Transverse colon (tissue), 4 donors: ENCODE measurements around the gene RCSD1. TPM values are rescaled to one million over a fixed set of nuclear protein-coding genes. Genes with fewer than 3 reads are reported as not detected.

Experiments used
- DNase-seq: peaks from one replicate; pipeline ENCODE4 v3.0.0-alpha.2; 2019
- H3K27ac ChIP-seq, 4 donors: fragments of 200-600 bp; sonication (generic); 2 replicates each; pipeline ENCODE4 v1.5.1; 2016 to 2018; ENCODE audit warnings: inconsistent platforms in 4 of 4
- H3K27me3 ChIP-seq: fragments of 200-600 bp; sonication (generic); 2 replicates; pipeline ENCODE4 v1.5.1; 2017; ENCODE audit warnings: inconsistent platforms
- H3K36me3 ChIP-seq, 4 donors: fragments of 200-600 bp; sonication (generic); 2 replicates each; pipeline ENCODE4 v1.5.1; 2017 to 2019; ENCODE audit warnings: inconsistent platforms in 4 of 4
- H3K4me1 ChIP-seq, 4 donors: fragments of 200-600 bp; sonication (generic); 2 replicates each; pipeline ENCODE4 v1.5.1; 2017 to 2020; ENCODE audit warnings: inconsistent platforms in 4 of 4
- H3K4me3 ChIP-seq, 4 donors: fragments of 200-600 bp; sonication (generic); 1 replicate in 1 of 4; 2 replicates in 3 of 4; pipeline versions ENCODE4 v1.5.1 to v1.6.1; 2017 to 2019; ENCODE audit warnings: inconsistent platforms in 4 of 4
- H3K9me3 ChIP-seq, 2 donors: fragments of 200-600 bp; sonication (generic); 2 replicates each; pipeline ENCODE4 v1.5.1; 2017 to 2019; ENCODE audit warnings: inconsistent platforms in 2 of 2
- EP300 ChIP-seq: sonication (generic); formaldehyde crosslinking; IDR thresholded peaks from one replicate; pipeline ENCODE4 v1.6.1; 2017; ENCODE audit warnings: antibody characterized with exemption, low read depth
- POLR2A ChIP-seq: fragments of 450-650 bp; IDR thresholded peaks from one replicate; pipeline ENCODE4 v1.6.1; 2016; ENCODE audit warnings: antibody characterized with exemption, mild to moderate bottlenecking, moderate library complexity
- POLR2AphosphoS5 ChIP-seq, 3 donors: sonication (generic); formaldehyde crosslinking; IDR thresholded peaks; one replicate each; pipeline ENCODE4 v1.6.1; 2016; ENCODE audit warnings: antibody characterized with exemption in 3 of 3
- WGBS, 2 donors: methylation state at CpG; one replicate each; pipeline ENCODE4 v1.1.5; 2018; ENCODE audit warnings: low coverage in 1 of 2; 5-methylcytosine and 5-hydroxymethylcytosine counted together
- in situ Hi-C, 4 donors: fragments of 200-750 bp; cut with MboI; loops; one replicate each; pipeline versions ENCODE4 v1.15.0 to v1.15.1; 2017; ENCODE audit warnings: low sequenced_read_pairs in 3 of 4, low pct_ligation_motif_present in 1 of 4, low pct_unique_long_range_greater_than_20kb in 1 of 4
- intact Hi-C: fragments of 100-400 bp; cut with DNase I; formaldehyde crosslinking; loops from one replicate; pipeline ENCODE4 v1.15.1; 2023; ENCODE audit warnings: low total_unique reads
- total RNA-seq, 4 donors: library from RNA; depleted of rRNA; stranded (reverse); fragments of >200 nt; gene quantifications; one replicate each; pipeline ENCODE4 v1.1.0, GENCODE V29; 2016
- TF ChIP-seq, protein P1 (sequence below), 5 experiments: fragments of 200-600 bp in 3 of 5; fragments of 450-650 bp in 2 of 5; sonication (generic) in 3 of 5; IDR thresholded peaks; 1 replicate in 2 of 5; 2 replicates in 3 of 5; pipeline ENCODE4 v1.5.1; 2016 to 2017; ENCODE audit warnings: antibody characterized with exemption in 5 of 5, inconsistent platforms in 3 of 5, mild to moderate bottlenecking in 2 of 5, moderate library complexity in 1 of 5

RCSD1 gene
- total RNA-seq, 4 donors from 2014 or later = 6.0 to 29.2 (median 15.9) TPM

DNA sequence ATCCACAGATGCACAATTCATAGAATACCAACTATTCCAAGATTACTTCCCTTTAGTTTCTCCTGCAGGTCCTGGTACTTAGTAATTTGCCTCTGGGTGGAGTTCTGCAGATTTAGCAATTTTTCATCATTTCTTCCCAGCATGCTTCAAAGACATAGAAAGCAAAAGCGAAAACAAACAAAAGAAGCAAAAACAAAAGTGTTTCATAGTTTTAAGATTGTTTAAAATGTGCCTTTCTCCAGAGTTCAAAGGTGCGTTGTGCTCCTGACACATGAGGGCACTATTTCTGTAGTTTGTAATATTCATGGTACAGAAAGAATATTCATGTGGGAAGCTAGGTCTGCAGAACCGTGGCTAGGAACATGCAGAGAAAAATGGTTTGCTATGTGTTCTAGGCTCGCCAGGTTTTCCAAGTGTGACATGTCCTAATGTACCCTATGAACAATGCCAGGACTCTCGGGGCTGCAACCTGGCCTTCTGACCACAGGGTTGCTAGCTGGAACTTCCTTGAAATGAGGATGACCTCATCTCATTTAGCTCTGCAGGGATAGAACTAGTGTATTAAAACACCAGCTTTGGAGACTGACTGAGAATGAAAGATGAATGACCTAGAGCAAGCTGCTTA, 30.0 kb upstream of the RCSD1 start:
- WGBS, 2 donors = 7 to 11% methylated on average over 3 to 5 of the region's 5 CpGs
- H3K4me3 ChIP-seq = no peak overlapping the region
- H3K4me1 ChIP-seq = peaks cover 9 to 27% (median 19%) of the 10 kb centered on the region in 4 donors
- in situ Hi-C loops (loop anchor here in 3 of 4 donors (5.0 kb wide), 3 partner anchors 82 to 92 kb away; no protein-coding TSS in a partner anchor), intact Hi-C loops (loop anchor here (2.0 kb wide), 1 partner anchor 87 kb away; no protein-coding TSS in a partner anchor)
- peak; percentile 21 for DNase-seq
- H3K27me3 ChIP-seq = no peaks in the 10 kb centered on the region
- H3K27ac ChIP-seq = peak overlapping the region in 3 of 4 donors; percentile 35 to 61 (median 48)
- H3K36me3 ChIP-seq = no peaks in the 10 kb centered on the region
- TF ChIP-seq, protein P1, sequence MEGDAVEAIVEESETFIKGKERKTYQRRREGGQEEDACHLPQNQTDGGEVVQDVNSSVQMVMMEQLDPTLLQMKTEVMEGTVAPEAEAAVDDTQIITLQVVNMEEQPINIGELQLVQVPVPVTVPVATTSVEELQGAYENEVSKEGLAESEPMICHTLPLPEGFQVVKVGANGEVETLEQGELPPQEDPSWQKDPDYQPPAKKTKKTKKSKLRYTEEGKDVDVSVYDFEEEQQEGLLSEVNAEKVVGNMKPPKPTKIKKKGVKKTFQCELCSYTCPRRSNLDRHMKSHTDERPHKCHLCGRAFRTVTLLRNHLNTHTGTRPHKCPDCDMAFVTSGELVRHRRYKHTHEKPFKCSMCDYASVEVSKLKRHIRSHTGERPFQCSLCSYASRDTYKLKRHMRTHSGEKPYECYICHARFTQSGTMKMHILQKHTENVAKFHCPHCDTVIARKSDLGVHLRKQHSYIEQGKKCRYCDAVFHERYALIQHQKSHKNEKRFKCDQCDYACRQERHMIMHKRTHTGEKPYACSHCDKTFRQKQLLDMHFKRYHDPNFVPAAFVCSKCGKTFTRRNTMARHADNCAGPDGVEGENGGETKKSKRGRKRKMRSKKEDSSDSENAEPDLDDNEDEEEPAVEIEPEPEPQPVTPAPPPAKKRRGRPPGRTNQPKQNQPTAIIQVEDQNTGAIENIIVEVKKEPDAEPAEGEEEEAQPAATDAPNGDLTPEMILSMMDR (IDR thresholded peaks at IDR 0.05) = peak; percentile 49 to 67 (median 55)
- TF ChIP-seq POLR2AphosphoS5 (IDR thresholded peaks at IDR 0.05) = no peak
- H3K9me3 ChIP-seq = no peaks in the 10 kb centered on the region

DNA sequence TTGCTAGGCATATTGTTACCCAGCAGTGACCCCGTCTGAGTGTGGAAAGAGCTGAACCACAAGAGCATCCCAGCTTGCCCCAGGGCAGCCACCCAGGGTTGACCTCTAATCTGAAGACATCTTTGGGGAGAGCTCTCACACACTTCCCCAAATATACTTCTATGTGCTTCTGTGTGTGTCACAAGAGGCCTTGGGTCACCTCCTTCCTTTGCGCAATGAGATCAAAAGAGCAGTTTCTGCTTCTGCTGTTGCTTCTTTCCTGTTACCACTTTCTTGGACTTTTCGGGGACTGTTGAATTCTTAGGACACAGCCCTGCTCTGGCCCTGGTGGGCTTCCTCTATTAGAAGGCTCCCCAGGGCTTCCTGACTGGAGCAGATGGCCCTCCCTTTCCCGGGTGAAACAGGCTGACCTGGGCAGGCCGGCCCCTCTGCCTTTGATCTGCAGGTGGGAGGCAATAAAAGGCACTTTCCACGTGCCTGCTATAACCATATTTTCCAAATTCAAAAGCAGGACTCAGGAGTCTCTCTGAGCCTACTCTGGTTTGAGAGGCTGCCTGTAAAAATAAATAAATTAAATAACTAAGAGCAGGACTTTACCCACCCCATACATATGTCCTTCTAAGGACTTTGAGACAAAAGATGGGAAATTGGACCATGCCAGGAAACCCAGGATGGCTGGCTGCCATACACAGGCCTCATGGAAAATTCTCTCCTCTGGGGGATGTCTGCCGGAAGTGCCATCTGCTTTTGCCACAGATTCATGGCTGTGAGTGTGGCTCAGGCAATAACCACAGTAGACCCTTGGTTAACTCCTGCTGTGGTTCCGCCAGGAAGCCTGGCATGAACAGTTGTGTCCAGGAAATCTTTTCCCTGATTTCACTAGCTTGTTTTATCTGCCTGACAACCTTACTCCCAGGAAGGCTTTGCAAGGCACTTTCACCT, 28.3 kb upstream of the RCSD1 start:
- in situ Hi-C loops (loop anchor here in 3 of 4 donors (5.0 kb wide), 3 partner anchors 81 to 91 kb away; no protein-coding TSS in a partner anchor), intact Hi-C loops (loop anchor here (2.0 kb wide), 1 partner anchor 85 kb away; no protein-coding TSS in a partner anchor)
- H3K27me3 ChIP-seq = no peaks in the 10 kb centered on the region
- H3K9me3 ChIP-seq = no peaks in the 10 kb centered on the region
- H3K27ac ChIP-seq = peak overlapping the region; percentile 28 to 61 (median 41)
- H3K4me1 ChIP-seq = peaks cover 9 to 27% (median 19%) of the 10 kb centered on the region in 4 donors
- peak; percentile 34 for DNase-seq
- H3K36me3 ChIP-seq = no peaks in the 10 kb centered on the region
- TF ChIP-seq POLR2A = no peak
- no peak for TF ChIP-seq POLR2AphosphoS5 (IDR thresholded peaks at IDR 0.05)
- TF ChIP-seq, protein P1 (IDR thresholded peaks at IDR 0.05) = no peak
- no peak for TF ChIP-seq EP300
- 33 to 54% methylated on average over 5 to 8 of the region's 8 CpGs for WGBS, 2 donors
- H3K4me3 ChIP-seq = no peak overlapping the region

GRCh38 chr1:167602840-167603239, 27.2 kb upstream of the RCSD1 start:
- Histone ChIP-seq H3K9me3 (peaks cover 0 to 8% of the 10 kb centered on the region in 2 donors), H3K4me1 (peaks cover 9 to 27% (median 19%) of the 10 kb centered on the region in 4 donors), H3K4me3 (no peak overlapping the region), H3K27ac (no peak overlapping the region), H3K27me3 (no peaks in the 10 kb centered on the region), H3K36me3 (no peaks in the 10 kb centered on the region)
- 83% methylated on average over 8 of the region's 8 CpGs; no CpG with 5 or more reads in 1 of the 2 donors for WGBS, 2 donors
- TF ChIP-seq EP300 (no peak), POLR2AphosphoS5 (IDR thresholded peaks at IDR 0.05) (no peak), POLR2A (no peak)
- TF ChIP-seq, protein P1 (IDR thresholded peaks at IDR 0.05) = no peak
- intact Hi-C loops (no loop called here), in situ Hi-C loops (loop anchor here in 3 of 4 donors (5.0 kb wide), 3 partner anchors 79 to 89 kb away; no protein-coding TSS in a partner anchor)
- DNase-seq = no peak

GRCh38 chr1:167605576-167605975, 24.5 kb upstream of the RCSD1 start:
- in situ Hi-C loops = no loop called here
- Histone ChIP-seq H3K4me1 (peaks cover 2 to 17% (median 11%) of the 10 kb centered on the region in 4 donors), H3K27me3 (no peaks in the 10 kb centered on the region), H3K9me3 (peaks cover 0 to 10% of the 10 kb centered on the region in 2 donors), H3K4me3 (no peak overlapping the region), H3K36me3 (no peaks in the 10 kb centered on the region), H3K27ac (no peak overlapping the region)
- DNase-seq = no peak
- intact Hi-C loops = no loop called here
- TF ChIP-seq, protein P1 (IDR thresholded peaks at IDR 0.05) = no peak
- TF ChIP-seq EP300 = no peak
- TF ChIP-seq POLR2A = no peak
- no peak for TF ChIP-seq POLR2AphosphoS5 (IDR thresholded peaks at IDR 0.05)
- WGBS, 2 donors = 60 to 66% methylated on average over 3 of the region's 3 CpGs
